ENCODE data around the gene LMOD2.

- TF ChIP-seq CTCF (IDR thresholded peaks at IDR 0.05) = peak; percentile 38 to 71 (median 58)
- no peak for TF ChIP-seq POLR2A (IDR thresholded peaks at IDR 0.05)
Observed at GRCh38 chr7:123682690-123683089, 27.0 kb downstream of the LMOD2 start.

Measured in adrenal gland (tissue), 5 donors.